Esophagus muscularis mucosa (tissue), 4 donors: ENCODE data around the gene RAB40B. TPM values are rescaled to one million over a fixed set of nuclear protein-coding genes. Genes with fewer than 3 reads are reported as not detected.

ENCODE experiments used
- DNase-seq: peaks from one replicate; pipeline ENCODE4 v3.0.0-alpha.2; 2017; ENCODE audit errors: extremely low spot score
- H3K27ac ChIP-seq, 4 donors: fragments of 200-600 bp; sonication (generic); replicated peaks in 1 of 4; 1 replicate in 3 of 4; 2 replicates in 1 of 4; pipeline ENCODE4 v1.5.1; 2016 to 2019; ENCODE audit warnings: mild to moderate bottlenecking in 1 of 4
- H3K27me3 ChIP-seq, 4 donors: fragments of 200-600 bp; sonication (generic); one replicate each; pipeline versions ENCODE4 v1.5.1 to v1.6.0; 2016 to 2019
- H3K36me3 ChIP-seq, 4 donors: fragments of 200-600 bp; sonication (generic); one replicate each; pipeline ENCODE4 v1.5.1; 2016 to 2019
- H3K4me1 ChIP-seq, 4 donors: fragments of 200-600 bp; sonication (generic); one replicate each; pipeline ENCODE4 v1.5.1; 2016 to 2019
- H3K4me3 ChIP-seq, 4 donors: fragments of 200-600 bp; sonication (generic); 1 replicate in 2 of 4; 2 replicates in 2 of 4; pipeline ENCODE4 v1.5.1; 2016 to 2019; ENCODE audit warnings: mild to moderate bottlenecking in 4 of 4, moderate library complexity in 1 of 4
- H3K9me3 ChIP-seq, 4 donors: fragments of 200-600 bp; sonication (generic); 1 replicate in 3 of 4; 2 replicates in 1 of 4; pipeline ENCODE4 v1.5.1; 2016 to 2019
- EP300 ChIP-seq: sonication (generic); formaldehyde crosslinking; IDR thresholded peaks from one replicate; pipeline ENCODE4 v1.6.1; 2017; ENCODE audit warnings: antibody characterized with exemption
- POLR2A ChIP-seq: fragments of 450-650 bp; IDR thresholded peaks from one replicate; pipeline ENCODE4 v1.6.1; 2017; ENCODE audit warnings: antibody characterized with exemption, moderate library complexity, mild to moderate bottlenecking, low read depth
- POLR2AphosphoS5 ChIP-seq, 2 donors: sonication (generic); formaldehyde crosslinking; IDR thresholded peaks; one replicate each; pipeline ENCODE4 v1.6.1; 2017; ENCODE audit warnings: antibody characterized with exemption in 2 of 2
- WGBS: methylation state at CpG from one replicate; pipeline ENCODE4 v1.1.5; 2018; 5-methylcytosine and 5-hydroxymethylcytosine counted together
- intact Hi-C: fragments of 100-400 bp; cut with DNase I; formaldehyde crosslinking; loops from one replicate; pipeline ENCODE4 v1.15.1; 2023
- total RNA-seq, 4 donors: library from RNA; depleted of rRNA; stranded (reverse); fragments of >200 nt; gene quantifications; one replicate each; pipeline versions ENCODE4 v1.1.0 to v1.2.1, GENCODE V29; 2016
- TF ChIP-seq, protein P1 (sequence below), 3 experiments: fragments of 200-600 bp in 2 of 3; fragments of 450-650 bp in 1 of 3; sonication (generic) in 2 of 3; IDR thresholded peaks; one replicate each; pipeline ENCODE4 v1.5.1; 2017 to 2019; ENCODE audit warnings: antibody characterized with exemption in 3 of 3, mild to moderate bottlenecking in 2 of 3, moderate library complexity in 1 of 3

Gene RAB40B
- total RNA-seq, 4 donors from 2014 or later: 6.2 to 24.3 (median 19.4) TPM

DNA sequence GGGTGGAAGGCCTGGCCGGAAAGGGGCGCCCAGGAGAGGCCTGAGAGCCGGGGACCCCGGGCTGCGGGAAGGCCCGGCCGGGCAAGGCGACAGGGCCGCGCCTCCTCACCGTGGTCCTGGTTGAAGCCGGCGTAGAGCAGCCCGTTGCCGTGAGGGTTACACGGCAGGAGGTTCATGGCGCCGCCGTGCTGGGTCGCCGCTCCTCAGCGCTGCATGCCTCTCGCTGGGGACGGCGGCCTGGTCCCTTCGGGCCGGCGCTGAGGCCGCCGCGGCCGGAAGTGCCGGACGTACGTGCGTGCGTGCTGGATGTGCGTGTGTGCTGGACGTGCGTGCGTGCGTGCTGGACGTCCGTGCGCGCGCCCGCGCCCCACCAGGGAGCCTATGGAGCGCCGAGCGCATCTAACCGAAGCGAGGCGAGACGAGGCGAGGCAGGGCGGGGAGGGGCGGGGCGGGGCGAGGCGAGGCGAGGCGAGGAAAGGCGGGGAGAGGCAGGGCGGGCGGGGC is 50.3 kb downstream of the RAB40B start, which contains the start of gene WDR45B:
Gene WDR45B, minus strand, starts transcription at position 280 of the 504 bp plus-strand sequence. Its CDS starts 104 bp downstream, at position 176.
- Histone ChIP-seq H3K4me3 (peak within 1 kb of the TSS; percentile 77 to 98 (median 95)), H3K9me3 (no peaks in the 10 kb centered on the region), H3K4me1 (peaks cover 25 to 40% (median 32%) of the 10 kb centered on the region in 4 donors), H3K27ac (peak within 1 kb of the TSS; percentile 98 to 99 (median 98)), H3K27me3 (no peaks in the 10 kb centered on the region), H3K36me3 (peaks cover under 1 to 16% (median 12%) of the 10 kb centered on the region in 4 donors)
- peak; percentile 98 for DNase-seq
- intact Hi-C loops: loop anchor here (5.0 kb wide), 1 partner anchor 56 kb away; no protein-coding TSS in a partner anchor
- no CpG with 5 or more reads among the region's 67 CpGs for WGBS
- TF ChIP-seq POLR2A (peak; percentile 97), POLR2AphosphoS5 (IDR thresholded peaks at IDR 0.05) (peak; percentile 99 to 100), EP300 (peak; percentile 94)
- TF ChIP-seq, protein P1, sequence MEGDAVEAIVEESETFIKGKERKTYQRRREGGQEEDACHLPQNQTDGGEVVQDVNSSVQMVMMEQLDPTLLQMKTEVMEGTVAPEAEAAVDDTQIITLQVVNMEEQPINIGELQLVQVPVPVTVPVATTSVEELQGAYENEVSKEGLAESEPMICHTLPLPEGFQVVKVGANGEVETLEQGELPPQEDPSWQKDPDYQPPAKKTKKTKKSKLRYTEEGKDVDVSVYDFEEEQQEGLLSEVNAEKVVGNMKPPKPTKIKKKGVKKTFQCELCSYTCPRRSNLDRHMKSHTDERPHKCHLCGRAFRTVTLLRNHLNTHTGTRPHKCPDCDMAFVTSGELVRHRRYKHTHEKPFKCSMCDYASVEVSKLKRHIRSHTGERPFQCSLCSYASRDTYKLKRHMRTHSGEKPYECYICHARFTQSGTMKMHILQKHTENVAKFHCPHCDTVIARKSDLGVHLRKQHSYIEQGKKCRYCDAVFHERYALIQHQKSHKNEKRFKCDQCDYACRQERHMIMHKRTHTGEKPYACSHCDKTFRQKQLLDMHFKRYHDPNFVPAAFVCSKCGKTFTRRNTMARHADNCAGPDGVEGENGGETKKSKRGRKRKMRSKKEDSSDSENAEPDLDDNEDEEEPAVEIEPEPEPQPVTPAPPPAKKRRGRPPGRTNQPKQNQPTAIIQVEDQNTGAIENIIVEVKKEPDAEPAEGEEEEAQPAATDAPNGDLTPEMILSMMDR (IDR thresholded peaks at IDR 0.05): no peak

GRCh38 chr17:82647593-82648164 is 50.8 kb downstream of the RAB40B start:
- Histone ChIP-seq H3K4me3 (peak overlapping the region; percentile 77 to 98 (median 95)), H3K9me3 (no peaks in the 10 kb centered on the region), H3K27me3 (no peaks in the 10 kb centered on the region), H3K4me1 (peaks cover 25 to 40% (median 32%) of the 10 kb centered on the region in 4 donors), H3K27ac (peak overlapping the region; percentile 98 to 99 (median 98)), H3K36me3 (peaks cover 6 to 22% (median 18%) of the 10 kb centered on the region in 4 donors)
- under 1% methylated on average over 38 of the region's 54 CpGs for WGBS
- TF ChIP-seq EP300 (no peak), POLR2A (no peak)
- TF ChIP-seq, protein P1 (IDR thresholded peaks at IDR 0.05): peak in 1 of 3 experiments; percentile 17
- DNase-seq: no peak
- intact Hi-C loops: loop anchor here (5.0 kb wide), 1 partner anchor 55 kb away; no protein-coding TSS in a partner anchor

DNA sequence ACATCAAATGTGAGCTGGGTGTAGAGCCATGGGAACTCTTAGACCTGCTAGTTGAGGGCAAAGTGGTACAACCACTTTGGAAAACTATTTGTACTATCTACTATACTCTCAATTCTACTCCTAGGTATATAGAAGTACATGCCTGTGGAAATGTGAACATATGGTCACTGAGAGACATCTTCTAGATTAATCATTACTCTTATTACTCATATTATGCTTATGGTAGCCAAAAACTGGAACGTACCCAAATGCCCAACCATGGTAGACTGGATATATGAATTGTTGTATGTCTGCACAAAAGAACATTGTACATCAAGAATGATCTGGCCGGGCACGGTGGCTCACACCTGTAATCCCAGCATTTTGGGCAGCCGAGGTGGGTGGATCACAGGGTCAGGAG is 53.0 kb downstream of the RAB40B start:
- Histone ChIP-seq H3K27me3 (no peaks in the 10 kb centered on the region), H3K27ac (no peak overlapping the region), H3K36me3 (peaks cover 15 to 43% (median 35%) of the 10 kb centered on the region in 4 donors), H3K9me3 (no peaks in the 10 kb centered on the region), H3K4me3 (no peak overlapping the region), H3K4me1 (peaks cover 25 to 40% (median 32%) of the 10 kb centered on the region in 4 donors)
- DNase-seq: no peak
- intact Hi-C loops: loop anchor here (5.0 kb wide), 1 partner anchor 53 kb away; no protein-coding TSS in a partner anchor
- WGBS: 96% methylated on average over 4 of the region's 4 CpGs
- TF ChIP-seq, protein P1 (IDR thresholded peaks at IDR 0.05): no peak

DNA sequence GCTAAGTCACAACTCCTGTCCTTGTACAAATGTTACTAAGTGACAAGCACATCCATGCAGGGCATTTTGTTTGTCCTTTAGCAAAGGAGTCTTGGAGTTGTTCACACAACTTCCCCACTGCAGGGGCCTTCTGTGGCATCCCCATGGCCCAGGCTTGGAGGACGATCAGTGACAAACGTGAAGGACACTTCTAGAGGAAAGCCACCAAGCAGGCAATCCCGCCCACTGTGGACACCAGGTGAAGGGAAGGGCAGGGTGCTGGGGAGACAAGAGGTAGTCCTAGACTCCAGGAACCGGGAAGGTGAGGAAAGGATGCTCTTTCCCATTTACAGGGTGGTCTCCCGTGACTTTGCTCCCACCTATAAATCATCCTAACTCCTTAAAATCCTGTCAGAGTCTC is 54.4 kb downstream of the RAB40B start:
- 87% methylated on average over 5 of the region's 5 CpGs for whole genome bisulfite sequencing
- Histone ChIP-seq H3K9me3 (no peaks in the 10 kb centered on the region), H3K27me3 (no peaks in the 10 kb centered on the region), H3K4me3 (no peak overlapping the region), H3K27ac (no peak overlapping the region), H3K4me1 (peaks cover 25 to 50% (median 35%) of the 10 kb centered on the region in 4 donors), H3K36me3 (peaks cover 15 to 57% (median 46%) of the 10 kb centered on the region in 4 donors)
- DNase-seq: no peak
- intact Hi-C loops: no loop called here
- TF ChIP-seq, protein P1 (IDR thresholded peaks at IDR 0.05): no peak
- TF ChIP-seq POLR2AphosphoS5 (IDR thresholded peaks at IDR 0.05): no peak
- TF ChIP-seq POLR2A: no peak
